HuH-7 (cell line): Measurements from ENCODE around the gene ZNF581.

Source experiments
- DNase-seq: peaks from one replicate; pipeline ENCODE4 v3.0.0; 2011; ENCODE audit warnings: low spot score

ZNF581 gene

DNA sequence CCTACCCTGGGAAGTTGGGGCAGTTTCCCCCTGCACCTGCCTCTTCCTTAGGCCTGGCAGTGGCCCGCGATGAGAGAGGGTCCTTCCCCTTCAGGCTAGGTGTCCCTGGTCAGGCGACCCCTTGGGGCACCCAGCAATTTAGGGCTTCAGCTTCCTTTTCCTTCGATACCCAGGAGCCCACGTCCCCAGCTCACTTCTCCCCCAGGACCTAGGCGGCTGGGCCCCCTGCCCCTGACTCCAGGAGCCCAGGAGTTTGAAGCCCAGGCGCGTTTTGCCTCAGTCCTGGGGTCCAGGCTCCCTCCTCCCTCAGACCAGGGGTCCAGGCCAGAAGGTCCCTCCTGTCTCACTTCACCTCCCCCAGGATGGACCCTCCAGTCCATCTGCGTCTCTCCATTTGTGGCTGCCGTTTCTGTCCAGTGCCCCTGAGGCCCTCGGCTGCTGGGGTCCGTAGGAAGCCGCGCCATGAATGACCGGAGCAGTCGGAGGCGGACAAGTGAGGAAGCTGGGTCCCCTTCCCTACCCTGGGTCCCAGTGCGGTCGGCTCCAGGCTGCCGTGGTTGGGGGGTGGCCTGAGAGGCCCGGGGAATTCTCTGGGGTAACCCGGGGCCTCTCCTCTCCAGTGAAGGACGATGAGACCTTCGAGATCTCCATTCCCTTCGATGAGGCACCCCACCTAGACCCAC, 5.3 kb downstream of the ZNF581 start:
- DNase-seq, result no peak

DNA sequence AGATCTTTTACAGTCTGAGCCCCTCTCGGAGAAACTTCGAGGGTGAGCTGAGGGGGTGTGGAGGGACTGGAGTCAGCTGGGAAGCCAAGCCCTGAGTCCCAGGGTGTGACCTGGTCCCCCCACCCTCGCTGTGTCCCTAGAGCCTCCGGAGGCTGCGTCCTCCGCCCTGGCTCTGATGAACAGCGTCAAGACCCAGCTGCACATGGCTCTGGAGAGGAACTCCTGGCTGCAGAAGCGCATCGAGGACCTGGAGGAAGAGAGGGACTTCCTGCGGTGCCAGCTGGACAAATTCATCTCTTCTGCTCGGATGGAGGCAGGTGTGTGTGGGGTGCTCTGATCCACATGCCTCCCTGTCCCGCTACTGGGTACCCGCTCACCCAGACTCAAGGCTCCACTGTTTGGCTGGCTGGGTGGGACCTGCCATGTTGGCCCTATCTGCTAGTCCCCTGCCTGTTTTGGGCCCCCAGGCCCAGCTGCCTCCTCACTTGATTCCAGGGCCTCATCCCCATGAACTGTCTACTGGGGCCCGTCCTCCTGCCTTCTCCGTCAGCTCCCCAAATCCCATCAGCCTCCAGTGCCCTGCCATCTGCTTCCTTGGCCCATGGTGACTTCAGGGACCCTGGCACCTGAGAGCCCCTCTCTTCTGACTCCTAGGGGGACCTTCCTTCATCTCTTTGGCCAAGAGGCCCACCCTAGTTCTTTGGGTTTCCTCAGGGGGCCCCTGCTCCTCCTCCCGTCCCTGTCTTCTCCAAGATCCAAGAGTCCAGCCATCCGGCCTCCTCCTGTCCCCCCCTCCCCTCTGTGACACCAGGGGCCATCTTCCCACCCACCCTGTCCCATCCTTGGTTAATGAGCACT, 6.0 kb downstream of the ZNF581 start:
- DNase-seq, result no peak

DNA sequence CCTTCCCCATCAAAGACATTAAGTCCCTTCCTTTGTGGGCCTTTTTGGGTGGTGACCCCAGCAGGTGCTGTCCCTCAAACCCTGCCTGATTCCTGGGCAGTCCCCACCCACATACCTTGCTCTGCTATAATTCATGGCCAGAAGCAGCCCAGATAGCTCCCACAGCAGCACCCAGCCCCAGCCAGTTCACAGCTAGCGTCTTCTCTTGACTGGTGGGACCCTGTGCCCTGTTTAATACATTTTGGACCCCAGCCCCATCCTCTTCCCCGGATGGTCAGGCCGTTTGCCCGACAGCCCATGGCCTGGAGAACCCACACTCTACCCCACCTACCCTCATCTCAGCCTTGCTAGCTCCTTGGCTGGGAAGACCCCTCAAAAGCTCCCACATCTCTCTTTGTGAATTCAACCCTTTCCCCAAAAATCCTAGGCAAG, 6.7 kb downstream of the ZNF581 start:
- DNase-seq, result no peak

DNA sequence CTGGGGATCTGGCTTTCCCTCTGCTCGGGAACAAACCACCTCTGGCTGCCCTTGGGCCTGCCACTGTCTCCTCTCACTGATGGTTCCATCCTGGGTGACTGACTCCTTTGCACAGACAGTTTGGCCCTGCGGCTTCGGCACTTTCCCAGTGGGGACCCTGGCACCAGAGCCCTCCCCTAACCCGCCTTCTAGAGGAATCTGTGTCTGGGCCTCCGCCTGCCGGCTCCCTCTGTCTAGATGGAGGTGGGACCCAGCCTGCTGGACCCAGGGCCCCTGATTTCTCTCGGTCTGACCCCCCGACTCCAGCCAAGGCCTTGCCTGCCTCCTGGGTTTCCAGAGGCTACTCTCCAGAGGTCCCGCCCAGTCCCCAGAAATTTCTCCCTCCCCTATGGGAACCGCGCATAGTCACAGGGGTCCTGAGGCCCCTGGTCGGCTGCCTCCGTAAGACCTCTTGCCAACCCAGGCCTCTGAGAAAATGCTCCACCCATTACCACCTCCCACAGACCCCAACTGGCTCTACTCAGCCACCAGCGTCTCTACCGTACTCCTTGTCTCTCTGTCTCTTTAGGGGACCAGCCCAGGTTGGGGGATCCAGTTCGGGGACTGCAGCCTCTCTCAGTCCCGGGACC, 7.3 kb downstream of the ZNF581 start:
- DNase-seq, result no peak

DNA sequence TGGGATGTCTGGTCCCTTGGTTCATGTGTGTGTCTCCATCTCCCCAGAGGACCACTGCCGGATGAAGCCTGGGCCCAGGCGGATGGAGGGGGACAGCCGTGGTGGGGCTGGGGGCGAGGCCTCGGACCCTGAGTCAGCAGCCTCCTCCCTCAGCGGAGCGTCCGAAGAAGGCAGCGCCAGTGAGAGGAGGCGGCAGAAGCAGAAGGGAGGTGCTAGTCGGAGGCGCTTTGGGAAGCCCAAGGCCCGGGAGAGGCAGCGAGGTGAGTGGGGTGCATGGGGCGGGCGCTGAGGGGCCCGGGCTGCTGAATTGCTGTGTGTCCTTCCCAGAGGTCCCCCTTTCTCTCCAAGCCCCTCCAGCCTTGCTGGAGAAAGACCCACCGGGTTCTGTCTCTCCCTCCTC, 7.8 kb downstream of the ZNF581 start:
- no peak for DNase-seq

DNA sequence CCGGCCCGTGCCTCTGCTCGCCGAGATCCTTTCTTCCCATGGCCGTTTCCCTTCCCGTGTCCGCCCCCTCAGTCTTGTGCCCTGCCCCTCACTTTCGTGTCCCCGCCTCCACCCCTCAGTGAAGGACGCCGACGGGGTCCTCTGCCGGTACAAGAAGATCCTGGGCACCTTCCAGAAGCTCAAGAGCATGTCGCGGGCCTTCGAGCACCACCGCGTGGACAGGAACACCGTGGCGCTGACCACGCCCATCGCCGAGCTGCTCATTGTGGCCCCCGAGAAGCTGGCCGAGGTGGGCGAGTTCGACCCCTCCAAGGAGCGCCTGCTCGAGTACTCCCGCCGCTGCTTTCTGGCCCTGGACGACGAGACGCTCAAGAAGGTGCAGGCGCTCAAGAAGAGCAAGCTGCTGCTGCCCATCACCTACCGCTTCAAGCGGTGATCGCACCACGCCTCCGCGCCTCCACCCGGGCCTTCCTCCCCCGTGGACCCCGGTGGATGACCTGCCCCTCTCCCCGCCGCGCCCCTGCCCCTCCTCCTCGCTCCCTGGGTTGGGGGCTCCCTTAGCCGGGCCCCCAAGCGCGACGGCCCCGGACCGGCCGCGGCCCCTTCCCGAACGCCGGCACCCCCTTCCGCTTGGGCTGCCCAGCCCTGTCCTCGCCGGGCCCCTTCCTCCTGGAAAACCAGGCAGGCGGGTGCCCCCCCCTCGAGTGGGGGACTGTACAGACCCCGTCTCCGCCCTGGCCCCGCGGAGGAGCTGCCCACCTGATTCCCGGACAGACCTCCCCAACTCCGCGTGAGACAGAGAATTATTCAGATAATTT, 9.1 kb downstream of the ZNF581 start:
- no peak for DNase-seq

DNA sequence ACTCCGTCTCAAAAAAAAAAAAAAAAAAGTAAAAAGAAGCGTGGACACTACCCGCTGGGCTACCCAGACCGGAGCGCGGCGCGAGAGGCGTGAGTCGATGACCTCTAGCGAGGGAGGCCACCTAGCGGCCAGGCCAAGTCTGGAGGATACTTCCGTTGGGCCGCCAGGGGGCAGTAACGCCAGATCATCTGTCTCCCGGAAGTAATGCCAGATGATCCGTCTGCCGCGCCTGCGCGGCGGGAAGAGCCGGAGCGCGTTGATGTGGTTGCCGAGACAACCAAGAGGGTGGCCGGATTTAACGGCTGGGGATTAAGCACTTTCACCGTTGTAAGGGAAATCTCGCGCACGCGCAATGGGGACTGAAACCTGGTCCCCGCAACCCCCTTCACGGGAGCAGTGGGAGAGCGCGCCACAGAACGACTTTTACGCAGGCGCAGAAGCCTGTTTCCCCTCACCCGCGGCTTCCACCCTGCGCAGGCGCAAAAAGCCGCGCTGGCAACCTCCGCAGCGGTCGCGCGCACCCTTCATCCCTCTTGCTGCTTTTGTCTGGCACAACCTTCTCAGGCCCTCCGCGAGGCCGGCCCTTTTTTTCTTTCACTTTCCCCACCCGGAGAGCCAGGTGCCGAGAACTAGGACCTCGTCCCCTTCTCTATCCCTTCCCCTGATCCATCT, 10.3 kb downstream of the ZNF581 start:
- DNase-seq, result peak; percentile 98

DNA sequence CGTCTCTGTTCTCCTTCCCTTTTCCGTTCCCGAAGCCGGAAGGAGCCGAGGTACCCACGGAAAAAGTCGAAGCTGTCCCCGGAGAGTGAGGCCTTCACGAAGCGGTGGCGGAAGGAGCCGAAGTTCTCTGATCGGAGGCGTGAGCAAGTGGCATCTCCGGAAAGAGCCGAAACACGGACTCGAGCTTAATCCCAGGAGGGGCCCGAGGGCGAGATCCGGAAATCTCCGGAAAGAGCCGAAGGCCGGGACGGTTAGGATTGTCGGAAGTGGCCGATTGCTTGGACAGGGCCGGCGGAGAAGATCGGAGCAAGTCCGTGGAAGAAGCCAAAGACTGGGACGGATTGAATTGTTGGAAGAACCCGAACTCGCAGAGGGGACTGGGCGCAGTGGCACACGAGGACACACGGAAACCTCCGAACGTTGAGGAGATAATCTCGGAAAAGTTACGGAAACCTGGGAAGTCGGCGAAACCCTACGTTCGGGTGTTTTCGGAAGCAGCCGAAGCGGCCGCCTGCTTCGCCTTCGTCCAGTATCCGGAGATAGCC, 10.9 kb downstream of the ZNF581 start:
- peak; percentile 92 for DNase-seq

DNA sequence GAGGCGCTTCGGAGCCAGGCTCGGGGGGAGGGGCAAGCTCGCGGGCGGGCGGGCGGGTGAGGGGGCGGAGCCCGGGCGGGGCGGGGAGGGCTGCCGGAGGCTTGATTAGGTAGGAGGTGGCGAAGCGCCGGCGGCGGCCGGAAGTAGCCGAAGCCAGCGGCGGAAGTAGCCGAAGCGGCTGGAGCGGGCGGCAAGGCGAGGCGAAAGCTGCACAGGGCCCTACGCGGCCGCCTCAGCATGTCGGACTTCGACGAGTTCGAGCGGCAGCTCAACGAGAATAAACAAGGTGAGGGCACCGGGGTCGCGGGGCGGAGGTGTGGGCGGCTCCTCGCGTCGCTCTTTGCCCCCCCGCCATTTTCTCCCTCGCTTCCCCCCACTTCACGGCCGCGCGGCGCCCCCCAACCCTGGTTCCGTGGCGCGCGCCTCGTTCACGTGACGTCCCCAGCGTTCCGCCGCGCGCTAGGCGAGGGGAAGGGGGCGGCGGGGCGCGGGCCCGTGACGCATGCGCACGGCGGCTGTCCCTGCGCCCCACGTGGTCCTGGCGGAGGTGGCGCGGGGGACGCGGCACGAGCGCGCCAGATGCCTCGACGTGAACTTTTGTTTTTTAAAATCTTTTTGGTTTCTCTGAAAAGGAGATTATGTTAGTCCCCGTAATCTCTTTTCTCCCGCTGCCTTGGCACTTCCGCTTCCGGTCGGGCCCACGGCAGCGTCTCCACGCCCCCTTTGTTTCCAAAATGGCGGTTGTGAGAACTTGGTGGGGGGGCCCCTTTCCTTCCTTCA, 11.6 kb downstream of the ZNF581 start, which contains the start of gene U2AF2:
Gene U2AF2 (plus strand): TSS at position 168 of the 780 bp plus-strand sequence. CDS start 70 bp downstream, at position 238.
- DNase-seq, result peak; percentile 87

DNA sequence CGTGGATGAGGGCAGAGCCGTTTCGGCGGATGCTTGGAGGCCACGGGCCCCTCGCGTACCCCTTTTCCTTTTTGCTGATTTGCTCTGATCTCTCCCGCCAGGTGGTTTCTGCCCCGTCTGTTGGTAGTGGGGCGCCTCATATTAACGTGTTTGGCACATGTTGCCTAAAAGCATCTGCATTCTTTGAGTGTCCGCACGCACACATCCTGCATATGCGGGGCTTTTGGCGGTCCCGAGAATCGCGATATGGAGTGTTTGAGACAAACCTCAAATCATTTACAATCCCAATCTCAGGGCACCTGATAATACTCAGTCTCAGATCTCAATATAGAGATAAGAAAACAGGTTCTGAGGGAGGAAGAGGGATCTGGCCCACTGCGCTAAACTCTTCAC, 12.2 kb downstream of the ZNF581 start:
- DNase-seq, result no peak

DNA sequence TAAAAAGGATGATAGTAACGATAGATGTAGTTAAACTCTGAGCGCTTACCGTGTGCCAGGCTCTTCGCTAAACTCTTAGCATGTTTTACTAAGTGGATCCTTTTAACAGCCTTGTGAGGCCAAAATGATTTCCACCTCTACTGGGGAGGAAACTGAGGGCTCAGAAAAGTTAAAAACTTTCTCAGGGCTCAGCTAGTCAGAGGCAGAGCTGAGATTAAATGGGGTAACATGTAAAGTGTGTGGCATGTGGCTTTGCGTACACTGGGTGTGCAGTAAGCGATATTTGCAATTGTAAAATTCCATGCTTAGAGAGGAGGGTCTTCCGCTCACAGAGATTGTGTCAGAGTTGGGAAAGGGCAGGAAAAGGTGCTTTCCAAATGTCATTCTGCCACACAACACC, 13.1 kb downstream of the ZNF581 start:
- no peak for DNase-seq

DNA sequence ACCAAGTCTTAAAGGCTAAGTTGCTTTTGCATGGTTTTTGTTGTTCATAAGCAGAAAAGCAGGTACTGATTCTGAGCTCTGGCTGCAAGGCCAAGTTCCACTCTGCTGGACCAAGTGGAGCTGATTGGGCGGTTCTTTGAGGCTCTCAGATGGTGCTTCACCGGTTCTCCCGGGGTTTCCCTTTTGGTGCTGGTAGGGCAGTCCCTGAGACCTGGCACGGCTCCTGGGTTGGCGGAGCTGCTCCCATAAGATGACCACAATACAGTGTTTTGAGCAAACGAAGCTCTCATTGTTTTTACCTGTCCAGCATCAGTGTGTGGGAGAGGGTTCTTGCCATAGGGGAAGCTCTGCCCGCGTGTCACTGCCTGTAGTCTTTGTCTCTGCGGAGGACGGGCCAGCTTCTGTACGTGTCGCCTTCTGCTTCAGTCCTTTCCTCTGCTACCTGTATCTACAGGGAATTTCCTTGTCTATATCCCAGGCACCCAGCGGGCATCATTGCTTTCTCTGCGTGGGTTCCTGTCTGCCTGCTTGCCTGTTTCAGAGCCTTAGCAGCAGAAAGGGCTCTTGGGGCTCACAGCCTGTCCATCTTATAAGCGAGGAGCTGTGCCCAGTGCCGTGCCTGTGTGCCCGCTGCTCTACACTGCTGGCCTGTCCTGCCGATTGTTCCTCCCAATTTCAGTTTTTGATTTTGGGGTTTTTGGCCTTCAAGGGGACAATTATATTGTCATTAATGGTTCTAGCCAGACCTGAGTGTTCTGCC, 13.7 kb downstream of the ZNF581 start:
- no peak for DNase-seq

DNA sequence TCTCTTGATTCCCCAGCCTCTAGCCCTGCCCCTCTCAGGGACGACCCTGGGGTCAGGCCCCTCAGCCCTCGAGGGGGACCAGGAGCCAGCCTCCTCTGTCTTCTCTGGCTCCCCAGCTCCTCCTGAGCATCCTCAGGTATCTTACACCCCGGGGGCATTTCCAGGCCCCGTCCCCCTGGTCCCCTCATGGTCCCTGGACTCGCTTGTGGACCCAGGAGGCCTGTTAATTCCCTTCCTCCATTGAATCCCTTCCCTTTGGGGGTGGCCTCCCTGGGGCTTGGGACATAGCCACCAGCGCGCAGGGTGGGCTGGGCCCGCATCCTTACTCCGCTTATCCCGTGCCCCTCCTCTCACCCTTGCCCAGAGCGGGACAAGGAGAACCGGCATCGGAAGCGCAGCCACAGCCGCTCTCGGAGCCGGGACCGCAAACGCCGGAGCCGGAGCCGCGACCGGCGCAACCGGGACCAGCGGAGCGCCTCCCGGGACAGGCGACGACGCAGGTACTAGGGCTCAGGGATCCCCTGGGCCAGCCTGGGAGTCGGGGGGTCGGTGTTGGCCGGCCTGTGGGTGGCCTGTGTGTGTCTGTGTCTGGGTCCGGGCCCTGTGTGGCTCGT, 15.5 kb downstream of the ZNF581 start:
- no peak for DNase-seq

DNA sequence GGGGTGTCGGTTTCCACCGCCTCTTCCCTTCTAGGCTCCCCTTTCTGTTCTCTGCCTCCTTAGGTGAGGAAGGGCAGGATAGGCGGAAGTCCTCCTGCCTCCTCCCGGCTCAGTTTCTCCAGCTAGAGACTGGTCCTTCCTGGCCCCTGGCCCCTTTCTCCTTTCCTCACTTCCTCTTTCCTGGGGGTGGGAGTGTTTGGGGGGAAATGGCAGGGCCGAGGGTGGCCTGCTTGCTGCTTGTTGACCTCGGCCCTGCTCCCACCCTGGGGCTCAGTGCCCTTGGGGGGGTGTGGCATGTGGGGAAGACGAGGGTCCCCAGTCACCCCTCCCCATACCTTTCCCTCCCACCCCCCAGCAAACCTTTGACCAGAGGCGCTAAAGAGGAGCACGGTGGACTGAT, 16.4 kb downstream of the ZNF581 start:
- no peak for DNase-seq

DNA sequence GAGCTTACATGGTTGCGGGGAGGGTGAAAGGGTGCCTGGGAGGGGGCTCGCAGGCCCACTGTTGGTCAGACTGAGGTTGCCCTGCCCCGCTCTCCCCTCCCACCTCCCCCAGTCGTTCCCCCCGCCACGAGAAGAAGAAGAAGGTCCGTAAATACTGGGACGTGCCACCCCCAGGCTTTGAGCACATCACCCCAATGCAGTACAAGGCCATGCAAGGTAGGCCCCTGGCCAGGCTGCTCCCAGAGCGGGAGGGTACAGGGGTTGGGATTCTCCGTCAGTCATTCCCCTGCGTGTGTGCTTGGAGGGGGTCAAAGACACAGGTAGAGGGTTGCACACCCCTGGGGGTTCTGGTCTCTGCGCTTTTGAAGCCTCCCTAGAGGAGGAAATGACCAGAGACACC, 17.0 kb downstream of the ZNF581 start:
- DNase-seq, result no peak

DNA sequence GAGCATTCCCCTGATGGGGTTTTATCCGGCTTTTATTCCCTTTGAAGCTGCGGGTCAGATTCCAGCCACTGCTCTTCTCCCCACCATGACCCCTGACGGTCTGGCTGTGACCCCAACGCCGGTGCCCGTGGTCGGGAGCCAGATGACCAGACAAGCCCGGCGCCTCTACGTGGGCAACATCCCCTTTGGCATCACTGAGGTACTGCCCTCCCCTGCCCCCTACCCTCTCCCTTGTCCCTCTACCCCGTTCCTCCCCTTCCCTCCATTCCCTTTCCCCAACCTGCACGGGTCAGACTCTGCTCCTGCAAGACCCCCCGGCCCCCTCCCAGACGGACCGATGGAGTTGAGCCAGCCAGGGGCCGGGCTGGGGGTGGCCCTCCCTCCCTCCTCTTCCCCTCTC, 17.5 kb downstream of the ZNF581 start:
- DNase-seq, result no peak

DNA sequence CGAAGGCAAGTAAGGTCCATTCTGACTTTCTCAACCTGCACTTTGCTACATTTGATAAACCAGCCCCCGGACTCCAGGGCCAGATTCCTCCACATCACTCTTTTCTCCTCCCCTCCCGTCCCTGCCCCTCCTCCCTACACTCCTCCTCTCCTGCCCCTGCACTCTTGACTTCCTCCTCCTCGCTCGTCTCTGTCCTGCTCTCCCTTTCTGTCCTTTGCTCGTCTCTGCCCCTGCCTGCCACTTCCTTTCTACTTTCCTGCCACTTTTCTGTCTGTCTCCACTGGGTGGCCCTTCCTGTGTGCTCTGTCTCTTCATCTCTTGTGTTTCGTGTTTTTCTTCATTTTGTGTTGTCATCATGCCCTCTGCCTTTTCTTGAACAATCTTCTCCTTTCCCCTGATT, 18.4 kb downstream of the ZNF581 start:
- no peak for DNase-seq

DNA sequence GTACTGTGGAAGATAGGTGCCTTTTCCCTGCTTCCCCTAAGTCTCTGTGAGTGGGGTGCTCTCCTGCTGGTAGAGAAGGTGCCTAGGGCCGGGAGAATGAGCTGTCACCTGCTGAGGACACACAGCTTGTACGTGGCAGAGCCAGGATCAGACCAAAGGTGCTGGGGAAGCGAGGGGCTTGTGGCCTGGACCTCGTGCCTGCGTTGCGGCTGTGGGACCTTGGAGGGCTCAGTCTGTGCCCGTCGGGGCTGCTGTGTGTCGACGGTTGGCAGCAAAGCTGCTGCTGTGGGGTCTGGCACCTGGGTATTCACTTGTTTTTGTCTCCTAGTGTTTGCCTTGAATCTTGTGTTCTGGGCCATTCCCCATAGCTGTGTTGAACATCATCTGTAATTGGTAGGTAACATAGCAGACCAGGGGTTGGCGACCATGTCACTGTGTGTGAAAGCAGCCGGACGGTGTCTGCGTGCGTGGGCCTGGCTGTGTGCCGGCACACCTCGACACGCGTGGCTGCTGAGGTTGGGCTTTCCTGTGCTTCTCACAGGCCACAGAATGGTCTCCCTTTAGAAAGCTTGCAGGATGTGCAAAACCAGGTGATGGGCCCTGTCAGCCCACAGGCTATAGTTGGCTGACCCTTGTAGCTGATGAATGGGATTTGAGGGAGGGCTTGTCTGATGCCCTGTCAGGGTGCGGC, 20.5 kb downstream of the ZNF581 start:
- no peak for DNase-seq
